NCI-H82 treated with DMSO at 0.1 percent for 48 hours (cell line): Measurements from ENCODE around the gene GREM2.

Source experiments
- DNase-seq: peaks from one replicate; lab custom pipeline; 2025; ENCODE audit not compliant: unreplicated experiment; lab: John Stamatoyannopoulos, UW

Gene GREM2

DNA sequence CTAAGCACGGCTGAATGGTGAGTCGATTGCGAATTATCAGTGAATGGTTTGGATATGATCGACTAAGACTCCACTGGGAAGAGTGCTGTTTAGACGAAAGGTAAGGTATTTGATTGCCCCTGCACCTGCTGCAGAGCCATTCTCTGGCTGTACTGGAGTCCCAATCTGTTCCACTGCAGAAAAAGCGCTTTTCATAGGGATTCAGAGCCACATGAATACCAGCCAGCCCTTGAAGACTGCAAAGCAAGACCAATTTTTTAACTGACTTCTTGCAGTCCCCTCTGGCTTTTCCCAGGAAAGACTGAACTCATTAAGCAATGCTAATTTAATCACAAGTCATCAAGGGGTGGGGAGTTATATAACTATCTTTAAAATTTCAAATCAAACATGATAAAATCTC is 1.3 kb downstream of the GREM2 start:
- no peak for DNase-seq

DNA sequence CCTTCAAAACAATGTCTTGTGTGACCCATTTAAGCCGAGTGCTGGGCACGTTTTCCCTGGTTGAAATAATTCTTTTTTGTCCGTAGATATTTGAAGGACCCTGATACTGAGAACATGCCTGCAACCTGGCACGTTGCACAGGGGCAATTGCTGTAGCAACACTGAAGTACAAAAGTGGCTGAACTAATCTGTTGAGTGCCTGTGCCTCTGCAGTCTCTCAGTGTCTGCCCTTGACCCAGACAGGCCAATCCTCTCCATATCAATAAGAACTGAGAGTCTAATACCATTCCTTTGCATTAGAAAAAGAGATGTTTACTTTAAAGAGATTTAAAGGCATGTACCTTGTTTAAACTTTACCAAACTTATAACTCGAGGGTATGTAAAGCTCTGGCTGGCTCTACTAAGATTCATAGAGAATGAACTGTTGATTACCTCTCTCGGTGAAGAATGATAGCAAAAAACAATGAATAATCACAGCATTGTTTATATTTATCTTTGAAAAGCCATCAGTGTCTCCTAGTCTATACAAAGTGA is 2.4 kb downstream of the GREM2 start:
- DNase-seq = no peak

DNA sequence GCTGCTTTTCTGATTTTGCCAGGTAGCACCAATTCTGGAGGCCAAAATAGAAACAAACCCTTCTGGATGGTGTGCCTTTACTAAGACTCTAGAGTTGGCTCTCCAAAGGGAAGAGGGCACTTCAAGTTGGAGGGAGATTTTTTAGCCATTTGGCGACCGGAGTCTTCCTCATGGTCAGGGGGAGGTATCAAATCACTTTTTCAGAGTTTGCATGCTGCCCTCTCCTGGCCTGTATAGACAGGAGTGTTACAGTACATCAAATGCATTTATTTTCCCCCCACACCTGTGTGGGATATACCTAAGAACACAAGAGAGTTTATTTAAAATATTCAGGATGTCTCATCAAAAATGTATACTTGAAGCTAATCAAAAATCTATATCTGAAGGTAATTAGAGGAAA is 3.2 kb downstream of the GREM2 start:
- peak; percentile 50 for DNase-seq

DNA sequence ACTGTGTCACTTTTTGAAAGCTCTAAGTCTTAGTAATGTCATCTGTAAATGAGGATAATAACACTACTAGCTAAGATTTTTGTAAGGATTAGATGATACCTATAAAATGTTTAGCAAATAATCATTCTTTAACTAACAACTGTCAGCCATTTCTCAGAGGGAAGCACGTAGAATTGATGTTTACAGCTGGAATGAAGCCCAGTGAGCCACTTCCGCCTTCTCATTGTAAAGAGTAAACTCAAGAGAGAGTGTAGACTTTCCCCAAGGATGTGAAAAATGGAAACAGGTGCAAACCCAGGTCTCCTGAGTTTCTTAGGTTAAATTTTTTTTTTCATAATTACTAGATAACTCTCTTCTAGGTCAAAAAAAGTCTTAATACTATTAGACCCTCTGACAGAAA is 4.9 kb downstream of the GREM2 start:
- DNase-seq = no peak

DNA sequence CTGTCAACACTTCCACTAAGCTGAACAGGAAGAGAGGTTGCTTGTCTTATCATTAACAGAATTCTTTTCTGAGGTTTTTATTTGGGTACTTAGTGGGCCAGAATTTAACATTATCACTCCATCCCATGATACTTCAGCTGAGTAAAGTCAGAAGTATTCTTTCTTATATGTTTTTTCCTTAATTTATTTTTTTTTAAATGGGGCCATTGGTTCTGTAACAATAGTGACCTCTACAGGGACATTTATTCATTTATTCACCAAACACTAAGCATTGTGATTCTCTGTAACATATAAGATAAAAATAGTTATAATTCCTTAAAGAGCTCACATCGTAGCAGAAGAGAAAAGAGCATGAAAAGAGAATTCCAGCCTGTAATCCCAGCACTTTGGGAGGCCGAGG is 9.8 kb downstream of the GREM2 start:
- no peak for DNase-seq

DNA sequence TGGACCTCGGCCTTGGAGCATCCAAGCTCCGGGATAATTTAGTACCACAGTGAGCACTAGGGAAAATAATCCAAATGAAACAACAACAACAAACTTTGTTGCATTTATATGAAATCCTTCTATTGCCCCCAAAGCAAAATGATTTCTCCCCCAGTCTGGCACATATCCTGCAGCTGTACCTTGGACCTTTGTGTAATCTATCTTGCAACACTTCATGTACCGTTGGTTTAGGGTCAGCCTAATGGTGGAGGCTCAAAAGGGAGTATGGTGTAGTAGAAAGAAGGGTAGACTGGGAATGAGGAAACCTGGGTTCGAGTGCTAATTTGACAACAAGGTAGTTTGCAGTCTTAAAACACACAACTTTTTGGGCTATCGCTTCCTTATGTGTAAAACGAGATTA is 12.1 kb downstream of the GREM2 start:
- no peak for DNase-seq

DNA sequence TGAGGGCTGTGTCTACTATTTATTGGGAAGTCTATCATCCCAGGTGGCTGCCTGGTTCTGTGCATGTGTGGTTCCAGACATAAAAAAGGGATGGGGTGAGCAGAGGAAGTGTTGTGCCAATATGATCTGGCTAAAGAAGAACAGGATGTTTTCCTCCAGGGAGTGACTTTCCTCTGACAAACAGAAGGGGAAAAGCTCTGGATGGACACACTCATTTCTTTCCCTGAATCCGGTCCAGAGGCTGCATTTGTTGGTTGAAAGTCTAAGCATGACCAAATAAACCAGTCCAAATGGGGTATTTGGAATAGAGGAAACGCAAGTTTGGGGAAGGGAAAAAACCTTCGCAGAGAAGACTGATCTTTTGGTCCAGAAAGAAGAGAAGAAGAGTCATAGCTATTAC is 12.7 kb downstream of the GREM2 start:
- no peak for DNase-seq

DNA sequence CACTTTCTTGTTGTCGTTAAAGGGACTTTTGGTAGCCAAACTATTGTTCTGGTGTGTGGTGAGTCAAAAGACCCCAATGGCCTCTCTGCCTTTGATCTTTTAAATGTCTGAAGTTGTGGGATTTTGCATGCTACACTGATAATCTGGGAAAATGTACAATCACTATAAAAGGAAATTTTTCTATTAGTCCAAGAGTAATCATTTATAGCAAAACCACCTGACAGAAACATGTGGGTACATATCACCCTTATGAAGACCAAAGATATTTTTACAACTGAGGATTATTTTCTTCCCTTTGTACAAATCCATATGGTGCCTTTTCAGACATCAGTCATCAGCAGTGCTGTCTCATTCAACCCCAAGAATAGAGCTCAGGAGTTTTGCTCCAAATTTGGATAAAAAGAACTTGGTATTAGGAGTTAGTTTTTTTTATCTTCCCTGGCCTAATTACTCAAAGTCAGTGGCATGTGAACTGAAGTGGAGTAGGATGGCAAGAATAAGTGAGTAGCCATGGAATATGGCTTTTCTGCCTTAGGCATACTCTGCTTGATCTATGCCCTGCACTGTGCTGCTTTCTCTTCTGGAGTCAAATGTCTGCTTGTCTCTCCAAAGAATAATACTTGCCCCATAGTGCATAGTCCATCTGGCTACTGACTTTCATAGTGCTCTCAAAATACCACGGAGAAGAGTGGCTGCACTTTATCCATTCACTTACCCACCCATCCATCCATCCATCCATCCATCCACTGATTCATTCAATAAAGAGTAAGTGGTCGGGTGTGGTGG is 13.5 kb downstream of the GREM2 start:
- DNase-seq = no peak

DNA sequence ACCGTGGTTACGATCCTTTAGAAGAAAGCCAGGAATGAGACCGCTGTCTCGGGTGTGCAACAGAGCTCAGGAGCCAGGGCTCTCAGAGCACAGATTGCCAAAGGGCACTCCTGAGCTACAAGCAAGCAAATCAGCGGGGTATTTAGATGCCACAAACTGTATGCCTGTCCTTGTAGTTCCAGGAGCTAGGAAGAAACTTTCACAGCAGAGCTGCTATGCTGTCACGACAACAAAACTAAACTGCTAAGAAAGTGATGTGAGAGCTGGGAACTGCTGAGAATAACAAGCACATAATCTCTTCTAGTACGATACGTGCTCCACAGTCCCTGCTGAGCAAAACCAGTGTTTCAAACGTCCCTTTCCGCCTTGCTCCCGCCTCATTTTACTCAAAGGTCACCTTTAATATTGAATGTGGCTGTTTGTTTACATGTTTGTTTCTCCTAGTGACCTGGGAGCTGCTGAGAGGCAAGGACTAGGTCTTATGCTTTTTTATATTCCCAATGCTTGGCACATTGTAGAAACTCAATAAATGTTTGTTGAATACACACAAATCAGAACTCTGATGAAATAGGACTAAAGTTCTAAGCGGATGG is 14.7 kb downstream of the GREM2 start:
- DNase-seq = no peak

DNA sequence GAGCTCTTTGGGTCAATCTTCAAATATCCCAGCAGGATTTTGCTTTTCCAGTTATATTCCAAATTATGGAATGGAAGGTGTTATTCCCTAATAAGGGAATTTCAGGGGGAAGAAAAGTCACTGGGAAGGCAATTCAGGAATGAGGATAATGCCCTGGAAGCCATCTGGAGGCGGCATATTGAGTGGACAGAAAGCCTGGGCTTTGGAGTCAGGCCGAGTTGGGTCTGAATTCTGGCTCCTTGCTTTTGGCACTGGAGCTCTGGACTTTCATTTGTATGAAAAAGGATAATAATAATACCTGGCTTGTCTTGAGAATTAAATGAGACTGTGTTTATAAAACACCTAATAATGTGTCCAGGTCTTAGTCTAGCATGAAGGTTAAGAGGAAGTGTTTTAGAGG is 16.5 kb downstream of the GREM2 start:
- no peak for DNase-seq

DNA sequence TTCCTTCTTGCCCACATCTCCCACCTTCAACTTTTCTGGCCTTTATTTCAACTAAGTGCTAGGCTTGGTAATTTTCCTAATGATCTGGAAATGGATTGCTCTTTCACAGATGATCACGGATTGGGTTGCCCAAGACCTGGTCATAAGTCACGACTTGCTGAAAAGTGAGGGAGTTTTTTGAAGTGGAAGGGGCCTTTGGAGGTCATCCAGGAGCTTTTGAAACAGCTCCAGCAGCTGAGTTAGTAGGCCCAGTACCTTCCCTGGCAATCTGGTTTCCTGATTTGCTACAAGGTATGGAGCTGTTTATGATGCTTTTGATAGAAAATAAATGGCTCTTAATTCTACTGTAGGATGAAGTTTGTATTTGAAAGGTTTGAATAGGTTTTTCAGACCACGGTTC is 20.4 kb downstream of the GREM2 start:
- DNase-seq = no peak

DNA sequence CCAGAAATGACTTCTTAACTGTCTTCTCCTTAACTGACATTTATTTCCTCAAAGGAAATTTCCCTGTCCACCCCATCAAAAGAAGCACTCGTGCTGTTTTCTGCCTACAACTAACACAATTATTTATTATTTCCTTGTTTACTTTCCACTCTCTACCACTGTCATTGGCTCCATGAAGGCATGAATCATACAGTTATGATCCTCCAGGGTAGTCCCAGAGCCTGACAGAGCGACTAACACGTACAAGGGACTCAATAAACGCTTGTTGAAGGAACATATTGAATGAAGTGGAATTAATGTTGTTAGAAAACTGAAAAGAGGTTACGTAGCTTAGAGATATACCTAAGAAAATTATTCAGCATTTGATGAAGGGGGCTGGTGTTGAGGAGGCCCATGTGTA is 20.9 kb downstream of the GREM2 start:
- DNase-seq = no peak

DNA sequence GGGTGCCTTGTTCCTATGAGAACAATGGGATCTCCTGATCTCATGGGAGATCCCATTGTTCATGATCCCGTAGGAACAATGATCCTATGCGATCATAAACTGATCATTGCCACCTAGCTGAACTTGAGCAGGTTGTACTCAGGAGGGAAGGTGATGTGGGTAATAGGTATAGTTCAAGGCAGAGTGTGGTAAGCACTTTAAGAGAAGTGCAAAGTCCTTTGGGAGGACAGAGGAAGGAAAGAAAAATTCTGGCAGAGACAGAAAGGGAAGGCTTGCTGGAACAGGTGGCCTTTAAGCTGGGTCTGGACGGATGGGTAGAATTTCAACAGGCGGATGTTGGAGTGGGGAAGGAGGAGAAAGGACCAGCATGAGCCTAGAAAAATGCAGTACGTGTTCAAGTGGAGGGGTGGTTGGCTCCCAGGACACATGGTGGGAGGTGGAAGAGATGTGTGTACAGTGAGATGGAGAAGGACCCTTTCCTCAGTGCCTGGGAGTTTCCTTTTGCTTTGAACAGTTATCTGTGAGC is 22.3 kb downstream of the GREM2 start:
- no peak for DNase-seq

DNA sequence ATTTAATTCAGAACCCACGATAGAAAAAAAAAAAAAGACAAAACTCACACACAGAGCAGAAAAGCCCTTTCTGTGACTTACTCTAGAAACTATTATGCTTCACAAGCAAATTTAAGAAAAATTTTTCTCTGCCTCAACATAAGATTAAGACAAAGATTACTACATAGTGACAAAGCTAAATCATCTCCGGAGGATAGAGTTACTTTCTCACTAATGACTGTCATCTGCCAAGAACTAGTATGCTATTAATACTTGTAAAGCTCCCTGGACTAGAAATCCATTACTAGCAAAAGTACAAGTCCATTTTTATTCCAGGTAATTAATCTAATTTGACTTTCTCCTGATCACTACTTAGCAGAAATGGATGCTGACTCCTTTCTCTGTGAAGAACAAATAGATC is 25.9 kb downstream of the GREM2 start:
- DNase-seq = peak; percentile 26

DNA sequence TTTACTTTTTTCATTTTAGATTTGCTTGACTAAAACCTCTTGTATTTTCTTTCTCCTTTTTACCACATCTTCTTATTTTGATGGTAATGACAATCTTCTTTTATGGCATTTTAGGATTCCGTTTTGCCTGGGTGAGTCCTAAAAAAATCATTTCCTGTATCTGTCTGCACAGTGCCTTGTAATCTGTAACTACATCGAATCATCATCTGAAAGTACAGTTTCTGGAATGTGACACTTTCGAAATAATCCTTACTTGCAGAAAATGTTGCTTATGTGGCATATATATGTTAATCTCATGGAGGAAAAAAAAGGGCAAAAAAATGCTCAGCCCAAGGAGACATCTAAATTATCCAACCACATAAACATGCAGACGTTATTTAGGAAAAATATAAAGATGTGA is 29.0 kb downstream of the GREM2 start:
- no peak for DNase-seq

DNA sequence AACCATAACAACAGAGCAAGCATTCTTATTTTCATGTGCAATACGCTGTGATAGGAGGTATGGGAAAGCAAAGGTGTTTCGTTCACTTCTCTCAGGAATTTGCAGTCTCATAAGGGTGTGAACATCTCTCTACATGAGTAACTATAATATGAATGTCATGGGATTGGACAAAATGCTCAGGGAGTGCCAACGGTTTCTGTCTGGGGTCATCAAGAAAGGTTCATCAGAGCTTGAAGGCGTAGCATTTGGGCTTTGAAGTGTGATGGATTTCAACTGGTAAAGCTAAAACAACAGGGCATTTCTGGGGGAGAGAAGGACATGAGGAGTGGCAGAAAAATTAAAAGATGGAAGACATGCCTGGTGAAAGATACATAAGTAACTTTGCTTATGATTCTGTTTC is 32.4 kb downstream of the GREM2 start:
- no peak for DNase-seq

DNA sequence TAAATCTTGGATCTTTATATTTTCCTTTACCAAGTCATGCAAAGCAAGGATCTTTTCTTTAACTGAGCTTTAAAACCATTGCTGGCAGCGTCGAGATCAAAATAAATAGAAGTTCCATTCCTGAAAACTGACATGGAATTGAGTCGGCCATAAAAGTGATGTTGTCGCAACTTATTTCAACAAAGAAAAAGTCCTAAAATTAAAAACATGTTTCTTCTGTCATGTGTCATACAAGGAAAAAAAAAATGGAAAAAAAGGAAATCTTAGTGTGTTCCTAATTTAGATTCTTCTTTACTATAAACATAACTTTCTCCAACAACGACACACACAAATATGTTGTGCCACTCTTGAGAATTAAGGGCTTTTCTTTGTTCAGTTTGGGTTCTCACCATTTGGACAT is 34.9 kb downstream of the GREM2 start:
- no peak for DNase-seq

DNA sequence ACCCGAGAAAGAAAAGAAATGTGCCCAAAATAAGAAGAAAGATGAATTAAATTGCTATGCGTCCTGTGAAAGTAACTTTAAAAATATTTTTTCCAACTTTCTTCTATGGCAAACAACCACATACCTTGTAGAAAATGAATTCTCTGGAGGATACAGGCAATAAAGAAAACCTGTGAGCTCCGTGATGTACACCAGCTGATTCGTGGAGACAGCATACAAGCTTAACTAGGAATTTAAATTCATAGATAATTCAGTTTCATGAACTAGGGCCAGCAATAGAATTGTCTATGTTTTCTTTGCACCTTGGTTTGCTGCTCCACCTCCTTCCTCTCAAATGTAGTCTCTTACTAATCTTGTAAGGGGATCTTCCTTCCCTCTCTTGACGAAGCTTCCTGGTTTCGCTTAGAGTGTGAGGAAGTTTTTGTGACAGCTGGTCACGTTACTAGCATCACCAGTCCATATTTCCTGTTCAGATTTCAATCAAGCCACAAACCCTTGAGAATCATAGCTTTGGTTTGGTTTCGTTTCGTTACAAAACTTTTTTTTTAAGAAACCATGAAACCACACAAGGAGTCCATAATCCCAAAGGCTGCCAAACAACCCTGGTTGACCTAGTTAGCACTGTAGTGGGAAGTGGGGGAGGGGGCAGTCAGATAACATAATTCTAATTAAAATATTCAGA is 35.8 kb downstream of the GREM2 start:
- DNase-seq = peak; percentile 50

DNA sequence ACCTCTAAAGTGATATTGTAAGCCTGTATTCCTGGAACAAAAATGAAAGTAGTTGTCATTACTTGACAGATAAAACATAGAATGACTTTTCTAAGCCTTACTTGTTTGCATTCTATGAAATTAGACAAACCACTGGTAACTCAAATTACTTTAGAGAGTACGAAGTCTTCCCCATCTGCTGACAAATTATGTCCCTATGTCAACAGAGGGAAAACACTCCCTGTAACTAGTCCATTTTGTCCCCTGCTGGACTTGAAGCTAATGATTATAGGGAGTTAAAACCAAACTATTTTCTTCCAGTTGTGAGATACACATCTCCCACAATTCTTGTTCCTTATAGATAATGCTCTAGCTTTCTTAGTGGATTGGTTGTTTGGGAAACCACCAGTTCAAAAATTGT is 39.6 kb downstream of the GREM2 start:
- no peak for DNase-seq

DNA sequence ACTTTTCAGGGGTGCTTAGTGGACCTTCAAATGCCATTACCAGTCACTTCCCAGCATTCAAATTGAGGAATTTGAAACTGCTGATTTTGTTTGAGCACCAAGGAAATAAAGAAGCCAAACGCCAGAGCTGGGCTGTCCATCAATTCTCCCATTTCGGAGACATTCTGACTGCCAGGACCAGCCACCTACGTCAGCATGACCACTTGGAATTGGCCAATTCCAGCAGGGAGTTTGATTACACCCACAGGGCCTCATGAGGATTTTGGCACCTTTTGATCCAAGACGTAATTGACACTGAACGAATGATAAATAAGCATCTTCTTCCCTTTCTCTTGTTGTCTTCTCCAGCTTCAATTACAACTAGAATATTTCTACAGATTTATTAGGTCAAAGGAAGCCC is 40.2 kb downstream of the GREM2 start:
- no peak for DNase-seq

DNA sequence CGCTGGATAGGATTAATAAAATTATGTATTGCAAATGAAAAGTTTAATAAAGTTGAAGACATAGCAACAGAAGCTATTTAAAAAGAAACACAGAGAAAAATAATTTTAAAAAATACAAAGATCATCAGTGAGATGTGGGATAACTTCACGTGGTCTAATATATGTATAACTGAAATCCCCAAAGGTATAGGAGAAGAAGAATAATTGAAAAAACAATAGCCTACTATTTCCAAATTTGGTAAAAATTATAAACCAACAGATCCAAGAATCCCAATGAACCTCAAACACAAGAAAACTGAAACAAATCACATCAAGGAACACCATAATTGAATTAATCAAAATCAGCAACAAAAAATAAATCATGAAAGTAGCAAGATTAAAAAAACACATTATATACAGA is 44.9 kb downstream of the GREM2 start:
- no peak for DNase-seq

DNA sequence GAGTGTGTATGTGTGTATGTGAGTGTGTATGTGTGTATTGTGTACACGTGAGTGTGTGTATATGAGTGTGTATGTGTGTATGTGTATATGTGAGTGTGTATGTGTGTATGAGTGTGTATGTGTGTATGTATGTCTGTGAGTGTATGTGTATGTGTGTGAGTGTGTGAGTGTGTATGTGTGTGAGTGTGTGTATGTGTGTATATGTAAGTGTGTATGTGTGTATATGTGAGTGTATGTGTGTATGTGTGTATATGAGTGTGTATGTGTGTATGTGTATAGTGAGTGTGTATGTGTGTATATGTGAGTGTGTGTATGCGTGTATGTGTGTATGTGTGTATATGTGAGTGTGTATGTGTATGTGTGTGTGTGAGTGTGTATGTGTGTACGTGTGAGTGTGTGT is 49.2 kb downstream of the GREM2 start:
- no peak for DNase-seq
